Fibroblast of skin of right biceps (primary cell): Measurements from ENCODE around the gene ZNF654.
A peak's percentile ranks its signal among the peaks of the same experiment; 100 is the strongest.
"Not testable (repeated sequence)": the region's sequence is repeated elsewhere in the genome, so short reads cannot be mapped to it uniquely, and the experiment has no call there.

ENCODE experiments used
- DNase-seq: peaks from one replicate; pipeline ENCODE4 v3.0.0-alpha.2; 2013

Gene ZNF654

DNA sequence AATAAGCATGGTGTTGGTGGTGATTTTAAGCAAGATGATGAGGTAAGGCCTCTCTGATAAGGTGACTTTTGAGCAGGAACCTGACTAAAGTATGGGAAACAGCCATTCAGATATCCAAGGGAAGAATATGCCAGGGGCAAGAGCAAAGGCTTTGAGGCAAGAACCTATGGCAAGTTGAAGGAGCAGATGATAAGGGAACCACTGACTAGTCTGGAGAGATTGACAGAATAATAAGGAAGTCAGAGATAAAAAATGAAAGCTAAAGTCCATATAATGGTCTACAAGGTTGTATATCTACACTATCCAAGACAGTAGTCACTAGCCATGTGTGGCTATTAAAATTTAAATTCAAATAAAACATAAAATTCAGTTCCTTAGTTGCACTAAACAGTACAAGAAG is 88.2 kb downstream of the ZNF654 start:
- DNase-seq: no peak

DNA sequence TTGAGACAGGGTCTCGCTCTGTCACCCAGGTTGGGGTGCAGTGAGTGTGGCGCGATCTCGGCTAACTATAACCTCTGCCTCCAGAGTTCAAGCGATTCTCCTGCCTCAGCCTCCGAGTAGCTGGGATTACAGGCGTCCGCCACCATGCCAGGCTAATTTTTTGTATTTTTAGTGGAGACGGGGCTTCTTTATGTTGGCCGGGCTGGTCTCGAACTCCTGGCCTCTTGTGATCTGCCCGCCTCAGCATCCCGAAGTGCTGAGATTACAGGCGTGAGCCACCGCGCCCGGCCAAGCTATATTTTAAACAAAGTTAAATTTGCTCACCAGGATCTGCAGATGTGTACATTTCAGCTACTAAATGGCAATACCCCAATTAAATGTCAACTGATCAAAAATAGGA is 89.6 kb downstream of the ZNF654 start:
- no peak for DNase-seq

- DNase-seq: peak; percentile 36
Observed at GRCh38 chr3:88149101-88149508, 90.0 kb downstream of the ZNF654 start.

GRCh38 chr3:88149509-88150362 is 90.7 kb downstream of the ZNF654 start, which contains the start of gene C3orf38:
TSS of gene C3orf38 (plus strand) at chr3:88149959. CDS start at chr3:88150053, 94 bp downstream.
- peak; percentile 94 for DNase-seq

DNA sequence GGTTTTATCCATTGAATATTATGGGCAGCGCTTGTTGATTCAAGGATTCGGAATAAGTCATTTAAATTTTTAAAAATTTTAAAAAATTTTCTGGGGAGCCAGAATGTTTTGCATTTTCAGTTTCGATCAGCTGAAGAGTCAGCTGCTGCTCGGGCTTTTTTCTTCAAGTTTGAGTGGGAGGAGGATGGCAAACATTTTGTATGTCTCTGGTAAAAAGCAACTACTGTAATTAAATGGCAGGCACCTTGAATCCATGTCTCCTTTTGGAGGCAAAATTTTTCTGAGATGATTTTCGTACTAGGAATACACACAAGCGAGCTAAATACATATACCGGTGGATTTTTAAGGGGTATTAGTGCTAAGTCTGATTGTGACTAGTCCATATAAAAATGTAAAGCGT is 91.3 kb downstream of the ZNF654 start:
- DNase-seq: no peak

- no peak for DNase-seq
Observed at GRCh38 chr3:88150806-88151205, 91.8 kb downstream of the ZNF654 start.

GRCh38 chr3:88151358-88151757 is 92.3 kb downstream of the ZNF654 start:
- DNase-seq: peak; percentile 18

GRCh38 chr3:88152841-88153240 is 93.8 kb downstream of the ZNF654 start:
- DNase-seq: no peak

DNA sequence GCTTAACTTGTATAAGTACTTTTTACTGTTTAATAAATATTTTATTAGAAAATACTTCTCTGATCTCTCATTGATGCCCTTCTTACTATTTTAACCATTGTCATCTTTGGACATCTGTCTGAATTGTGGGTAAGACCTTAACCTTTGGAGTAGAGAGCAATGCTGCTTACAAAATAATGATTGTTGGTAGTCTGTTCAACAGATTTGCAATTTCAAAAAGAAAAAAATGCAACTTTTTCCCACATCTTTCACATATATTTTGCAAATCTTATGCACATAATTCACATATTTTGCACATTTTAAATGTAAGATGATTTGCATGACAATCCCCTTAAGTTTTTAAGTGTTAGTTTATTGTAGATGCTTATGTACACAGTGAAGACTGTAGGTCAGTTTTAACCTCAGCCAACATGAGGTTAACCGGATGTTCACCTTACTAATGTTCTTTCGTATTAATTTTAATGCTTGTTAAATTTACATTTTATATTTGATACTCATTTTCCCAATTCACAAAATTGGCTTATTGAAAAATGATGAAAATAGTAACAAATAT is 107.4 kb downstream of the ZNF654 start:
- no peak for DNase-seq

DNA sequence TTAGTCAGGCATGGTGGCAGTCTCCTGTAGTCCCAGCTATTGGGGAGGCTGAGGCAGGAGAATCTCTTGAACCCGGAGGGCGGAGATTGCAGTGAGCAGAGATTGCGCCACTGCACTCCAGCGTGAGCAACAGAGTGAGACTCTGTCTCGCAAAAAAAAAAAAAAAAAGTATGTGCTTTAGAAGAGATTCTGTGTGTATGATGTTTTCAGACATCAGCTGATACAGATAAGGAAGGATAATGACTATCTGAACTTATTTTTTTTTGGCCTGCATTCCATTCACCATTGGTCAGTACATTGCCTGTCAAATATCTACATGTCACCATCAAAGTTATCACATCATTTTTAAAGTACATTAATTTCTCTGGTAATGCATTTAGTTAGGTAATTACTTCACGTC is 108.1 kb downstream of the ZNF654 start:
- no peak for DNase-seq

- DNase-seq: peak; percentile 11
Observed at GRCh38 chr3:88167704-88168103, 108.6 kb downstream of the ZNF654 start.

DNA sequence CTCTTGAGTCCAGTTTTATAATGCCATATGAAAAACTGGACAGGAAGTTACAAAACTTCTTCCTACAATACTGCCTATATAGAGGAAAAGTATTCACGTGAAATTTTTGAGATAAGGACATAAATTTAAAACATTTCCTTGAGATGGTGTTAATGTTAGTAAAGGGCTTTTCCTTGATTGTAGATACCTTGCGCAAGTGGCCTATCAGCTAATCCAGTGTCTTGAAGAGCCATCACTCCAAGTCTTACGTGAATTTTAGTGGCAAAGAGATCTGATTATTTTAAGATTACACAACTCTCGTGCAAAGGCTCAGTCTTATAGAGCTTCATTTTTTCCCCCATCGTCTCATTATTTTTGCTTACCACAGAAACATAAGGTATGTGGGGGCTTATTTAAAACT is 109.1 kb downstream of the ZNF654 start:
- no peak for DNase-seq

DNA sequence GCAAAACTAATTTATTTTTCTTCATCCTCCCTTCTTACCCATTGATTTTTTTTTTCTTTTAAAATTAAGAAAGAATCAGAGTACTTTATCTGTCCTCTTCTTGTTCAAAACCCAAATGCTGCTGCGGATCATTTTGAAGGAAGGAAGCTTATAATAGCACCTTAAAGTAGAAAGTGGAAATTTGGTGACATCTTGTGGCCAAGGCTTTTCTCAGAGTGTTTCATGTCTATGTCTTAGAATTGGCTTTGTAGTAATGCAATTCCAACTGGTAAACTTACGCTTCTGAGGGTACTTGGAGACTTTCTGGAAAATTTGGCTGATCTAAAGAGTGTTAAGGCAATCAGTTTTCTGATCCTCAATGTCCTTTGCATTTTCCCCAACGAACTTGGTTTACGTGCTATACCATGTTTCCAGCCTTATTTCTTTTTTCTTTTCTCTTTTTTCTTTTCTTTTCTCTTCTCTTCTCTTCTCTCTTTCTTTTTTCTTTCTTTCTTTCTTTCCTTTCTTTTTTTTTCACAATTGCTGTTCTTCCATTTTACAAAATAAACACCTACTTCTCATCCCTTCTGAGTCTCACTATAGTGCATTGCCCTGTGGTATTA is 121.4 kb downstream of the ZNF654 start:
- peak; percentile 55 for DNase-seq

- DNase-seq: not testable (repeated sequence)
Observed at GRCh38 chr3:88182165-88182918, 123.3 kb downstream of the ZNF654 start.

DNA sequence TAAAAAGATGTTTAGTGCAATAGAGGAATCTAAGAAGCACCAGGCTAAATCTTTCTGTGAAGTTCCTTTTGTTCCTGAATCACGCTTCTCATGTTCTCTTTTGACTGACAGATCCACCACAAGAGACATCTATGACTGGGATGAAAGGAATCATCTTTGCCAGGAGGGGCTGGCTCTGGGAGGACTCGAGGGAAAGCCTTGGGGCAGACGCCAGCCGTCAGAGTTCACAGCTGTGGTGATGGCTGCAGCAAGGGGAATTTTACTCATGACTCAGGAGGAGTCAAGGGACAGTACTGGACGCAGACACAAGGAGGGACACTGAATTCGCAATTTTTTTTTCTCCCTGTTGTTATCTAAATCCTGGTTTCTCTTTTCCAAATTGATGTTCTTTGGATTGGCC is 129.4 kb downstream of the ZNF654 start:
- DNase-seq: peak; percentile 14

DNA sequence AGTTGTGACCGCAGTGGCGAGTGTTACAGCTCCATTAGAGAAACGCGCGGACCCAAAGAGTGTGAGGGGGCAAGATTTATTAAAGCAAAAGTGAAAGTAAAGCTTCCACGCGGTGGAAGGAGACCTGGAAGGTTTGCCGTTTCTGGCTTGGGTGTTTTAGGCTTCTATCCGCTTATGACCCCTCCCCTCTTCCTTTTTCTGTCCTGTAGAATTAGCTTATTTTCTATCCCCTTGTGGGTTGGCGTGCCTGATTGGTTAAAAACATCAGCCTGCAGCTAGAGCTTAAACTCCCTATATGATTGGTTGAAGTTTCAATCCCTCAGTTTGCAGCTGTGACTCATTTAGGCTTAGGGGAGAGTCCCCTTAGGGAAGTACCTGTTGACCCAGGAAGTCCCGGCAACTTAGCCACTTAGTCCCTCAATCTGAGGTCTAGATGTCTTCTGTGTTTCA is 130.3 kb downstream of the ZNF654 start:
- DNase-seq: no peak

DNA sequence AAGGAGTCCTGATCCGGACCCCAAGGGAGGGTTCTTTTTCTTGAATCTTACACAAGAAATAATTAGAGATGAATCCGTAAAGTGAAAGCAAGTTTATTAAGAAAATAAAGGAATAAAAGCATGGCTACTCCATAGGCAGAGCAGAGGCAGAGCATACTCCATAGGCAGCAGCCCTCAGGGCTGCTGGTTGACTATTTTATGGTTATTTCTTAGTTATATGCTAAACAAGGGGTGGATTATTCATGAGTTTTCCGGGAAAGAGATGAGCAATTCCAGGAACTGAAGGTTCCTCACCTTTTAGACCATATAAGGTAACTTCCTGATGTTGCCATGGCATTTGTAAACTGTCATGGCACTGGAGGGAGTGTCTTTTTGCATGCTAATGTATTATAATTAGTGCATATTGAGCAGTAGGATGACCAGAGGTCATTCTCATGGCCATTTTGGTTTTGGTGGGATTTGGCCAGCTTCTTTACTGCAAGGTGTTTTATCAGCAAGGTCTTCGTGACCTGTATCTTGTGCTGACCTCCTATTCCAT is 132.9 kb downstream of the ZNF654 start:
- no peak for DNase-seq

- DNase-seq: no peak
Observed at GRCh38 chr3:88192631-88193030, 133.6 kb downstream of the ZNF654 start.
